ENCODE data around the gene KIAA0930.

DNA sequence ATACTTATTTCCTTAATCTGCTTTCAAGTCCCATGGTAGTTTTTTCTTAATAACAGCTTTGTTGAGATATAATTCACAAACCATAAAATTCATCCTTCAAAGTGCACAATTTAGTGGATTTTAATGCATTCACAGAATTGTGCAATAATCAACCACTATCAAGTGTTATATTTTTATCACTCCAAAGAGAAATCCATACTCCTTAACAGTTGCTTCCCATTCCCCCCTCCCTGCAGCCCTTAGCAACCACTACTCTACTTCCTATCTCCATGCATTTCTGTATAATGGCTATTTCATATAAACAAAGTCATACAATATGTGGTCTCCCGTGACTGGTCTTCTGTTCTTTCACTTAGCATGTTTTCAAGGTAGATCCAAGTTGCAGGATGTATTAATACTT lies 95.8 kb downstream of the KIAA0930 start:
- TF ChIP-seq, protein P1, sequence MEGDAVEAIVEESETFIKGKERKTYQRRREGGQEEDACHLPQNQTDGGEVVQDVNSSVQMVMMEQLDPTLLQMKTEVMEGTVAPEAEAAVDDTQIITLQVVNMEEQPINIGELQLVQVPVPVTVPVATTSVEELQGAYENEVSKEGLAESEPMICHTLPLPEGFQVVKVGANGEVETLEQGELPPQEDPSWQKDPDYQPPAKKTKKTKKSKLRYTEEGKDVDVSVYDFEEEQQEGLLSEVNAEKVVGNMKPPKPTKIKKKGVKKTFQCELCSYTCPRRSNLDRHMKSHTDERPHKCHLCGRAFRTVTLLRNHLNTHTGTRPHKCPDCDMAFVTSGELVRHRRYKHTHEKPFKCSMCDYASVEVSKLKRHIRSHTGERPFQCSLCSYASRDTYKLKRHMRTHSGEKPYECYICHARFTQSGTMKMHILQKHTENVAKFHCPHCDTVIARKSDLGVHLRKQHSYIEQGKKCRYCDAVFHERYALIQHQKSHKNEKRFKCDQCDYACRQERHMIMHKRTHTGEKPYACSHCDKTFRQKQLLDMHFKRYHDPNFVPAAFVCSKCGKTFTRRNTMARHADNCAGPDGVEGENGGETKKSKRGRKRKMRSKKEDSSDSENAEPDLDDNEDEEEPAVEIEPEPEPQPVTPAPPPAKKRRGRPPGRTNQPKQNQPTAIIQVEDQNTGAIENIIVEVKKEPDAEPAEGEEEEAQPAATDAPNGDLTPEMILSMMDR (IDR thresholded peaks at IDR 0.05), result no peak
- TF ChIP-seq POLR2AphosphoS5 (IDR thresholded peaks at IDR 0.05) (no peak), POLR2A (IDR thresholded peaks at IDR 0.05) (no peak)
